Measurements from ENCODE around the gene S100A5.

Gene S100A5

DNA sequence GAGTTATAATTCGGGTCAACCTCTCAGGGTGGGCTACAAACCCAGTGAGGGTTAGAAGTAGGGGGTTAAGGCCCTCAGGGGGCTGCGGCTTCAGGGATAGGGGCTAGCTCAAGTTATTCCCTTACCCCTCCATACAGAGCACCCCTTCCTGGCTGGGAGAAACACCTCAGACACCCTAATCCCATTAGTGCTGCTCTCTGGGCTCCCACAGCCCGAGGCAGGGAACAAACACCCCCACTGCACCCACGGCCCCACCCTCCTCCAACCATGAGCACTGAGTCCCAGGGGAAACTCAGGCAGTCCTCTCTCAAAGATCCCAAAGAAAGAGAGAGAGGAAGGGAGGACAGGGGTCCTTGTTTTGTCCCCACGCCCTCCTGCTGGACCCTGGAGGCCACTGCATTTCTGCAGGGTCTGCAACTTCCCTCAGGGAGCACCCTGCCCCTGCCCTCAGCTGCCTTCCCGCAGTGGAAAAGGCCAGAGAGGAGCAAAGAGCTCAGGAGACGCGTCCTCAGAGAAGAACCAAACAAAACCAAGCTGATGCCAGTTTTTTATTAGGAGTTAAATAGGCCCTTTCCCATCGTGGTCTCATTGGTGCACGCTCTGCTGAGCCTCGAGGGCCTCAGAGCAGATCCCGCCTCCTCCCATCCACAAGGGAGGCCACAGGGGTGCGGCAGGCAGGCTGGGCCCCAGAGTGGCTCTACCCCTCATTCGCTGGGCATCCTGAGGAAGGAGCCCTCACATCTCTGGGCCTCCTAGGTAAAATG is 6.2 kb upstream of the S100A5 start:
- DNase-seq: no peak

DNA sequence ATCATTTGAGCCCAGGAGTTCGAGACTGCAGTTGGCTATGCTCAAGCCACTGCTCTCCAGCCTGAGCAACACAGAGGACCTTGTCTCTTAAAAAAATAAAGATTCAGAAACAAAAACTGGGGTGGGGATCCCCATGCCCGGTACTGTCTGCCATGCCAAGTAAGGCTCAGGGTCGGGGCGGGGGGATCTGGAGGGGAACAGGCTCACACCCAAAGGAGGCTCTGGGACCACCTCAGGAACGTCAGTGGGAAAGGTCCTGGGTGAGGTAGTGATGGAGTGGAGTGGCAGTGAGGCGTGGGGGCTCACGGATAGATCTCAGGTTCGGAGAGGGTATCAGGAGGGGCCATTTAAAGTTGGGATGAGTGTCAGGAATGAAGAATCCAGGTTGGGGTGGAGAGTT is 5.6 kb upstream of the S100A5 start:
- no peak for DNase-seq

DNA sequence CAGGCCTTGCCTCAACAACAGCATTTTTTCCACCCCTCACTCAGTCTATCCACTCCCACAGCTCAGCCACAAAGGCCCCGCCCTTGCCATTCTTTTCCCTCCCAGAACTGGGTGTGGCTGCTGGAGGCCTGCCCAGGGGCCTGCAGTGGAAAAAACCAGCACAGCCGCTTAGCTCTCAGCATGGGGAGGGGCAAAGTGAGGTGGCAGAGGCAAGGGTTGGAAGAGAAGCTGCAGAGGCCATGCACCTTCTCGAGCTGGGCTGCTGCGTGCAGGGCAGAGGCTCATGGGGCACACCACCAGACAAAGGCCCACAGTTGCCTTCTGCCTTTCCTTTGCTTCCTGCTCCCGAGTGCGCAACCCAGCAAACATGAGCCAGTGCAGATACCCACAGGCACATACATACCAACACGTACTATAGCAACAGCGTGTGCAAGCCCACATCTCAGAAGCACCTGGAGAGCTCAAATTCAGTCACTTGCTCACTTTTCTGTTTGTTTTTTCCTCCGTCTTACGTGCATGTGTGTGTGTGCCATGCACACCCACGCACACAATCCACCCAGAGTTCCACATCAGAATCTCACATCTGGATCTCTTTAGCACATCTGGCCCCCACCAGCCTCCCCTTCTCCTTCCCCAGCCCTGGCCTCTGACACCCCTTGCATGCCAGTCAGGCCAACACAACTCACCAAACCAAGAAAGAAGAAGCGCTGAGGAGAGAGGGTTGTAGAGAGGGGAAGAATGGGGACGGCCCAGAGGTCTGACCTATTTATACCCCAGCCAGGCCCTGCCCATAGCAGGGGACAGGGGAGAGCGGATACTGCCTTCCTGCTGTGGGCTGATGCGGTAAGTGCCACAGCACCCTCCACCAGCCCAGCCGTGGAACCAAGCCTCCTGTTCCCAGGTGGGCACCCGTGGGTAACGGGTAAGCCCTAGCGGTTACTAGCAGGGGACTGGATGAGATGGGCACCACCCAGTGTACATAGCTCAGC is 4.6 kb upstream of the S100A5 start, which contains the start of gene S100A4:
S100A4 (minus strand) TSS at position 740 of the 989 bp plus-strand sequence. CDS start 1,012 bp downstream, outside the sequence.
- peak; percentile 83 to 85 for DNase-seq

DNA sequence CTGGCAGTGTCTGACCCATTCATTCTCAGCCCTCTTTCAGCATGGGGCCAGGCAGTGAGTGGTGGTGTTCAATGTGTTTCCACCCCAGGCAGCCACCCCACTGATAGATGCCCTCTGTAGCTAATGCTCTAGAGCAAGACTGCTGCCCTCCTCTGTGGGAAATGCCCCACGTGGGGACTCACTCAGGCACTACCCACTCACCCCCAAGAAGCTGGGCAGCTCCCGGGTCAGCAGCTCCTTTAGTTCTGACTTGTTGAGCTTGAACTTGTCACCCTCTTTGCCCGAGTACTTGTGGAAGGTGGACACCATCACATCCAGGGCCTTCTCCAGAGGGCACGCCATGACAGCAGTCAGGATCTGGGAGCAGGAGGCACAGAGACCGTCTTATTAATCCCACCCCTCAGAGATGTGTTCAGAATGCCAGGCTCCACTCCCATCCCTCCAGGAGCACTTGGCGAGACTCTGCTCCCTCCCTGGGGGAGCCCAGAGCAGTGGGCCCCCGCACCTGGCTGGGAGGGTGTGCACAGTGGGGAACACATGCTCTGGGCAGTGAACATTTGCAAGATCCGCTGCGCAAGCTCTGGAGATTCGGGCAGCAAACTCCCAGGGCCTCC is 3.8 kb upstream of the S100A5 start:
- peak in 1 of 2 donors; percentile 41 for DNase-seq

DNA sequence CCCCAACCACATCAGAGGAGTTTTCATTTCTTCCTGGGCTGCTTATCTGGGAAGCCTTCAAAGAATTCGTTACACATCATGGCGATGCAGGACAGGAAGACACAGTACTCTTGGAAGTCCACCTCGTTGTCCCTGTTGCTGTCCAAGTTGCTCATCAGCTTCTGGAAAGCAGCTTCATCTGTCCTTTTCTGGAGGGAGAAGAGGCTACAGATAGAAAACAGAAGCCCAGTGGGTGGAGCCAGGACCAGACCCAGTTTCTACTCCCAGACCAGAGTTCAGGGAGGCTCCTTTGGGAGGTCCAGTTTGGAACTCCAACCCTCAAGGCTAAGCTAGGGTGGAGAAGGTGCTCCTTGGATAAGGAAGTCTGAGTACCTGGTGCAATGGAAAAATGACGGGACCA is 3.0 kb upstream of the S100A5 start:
- DNase-seq: no peak

DNA sequence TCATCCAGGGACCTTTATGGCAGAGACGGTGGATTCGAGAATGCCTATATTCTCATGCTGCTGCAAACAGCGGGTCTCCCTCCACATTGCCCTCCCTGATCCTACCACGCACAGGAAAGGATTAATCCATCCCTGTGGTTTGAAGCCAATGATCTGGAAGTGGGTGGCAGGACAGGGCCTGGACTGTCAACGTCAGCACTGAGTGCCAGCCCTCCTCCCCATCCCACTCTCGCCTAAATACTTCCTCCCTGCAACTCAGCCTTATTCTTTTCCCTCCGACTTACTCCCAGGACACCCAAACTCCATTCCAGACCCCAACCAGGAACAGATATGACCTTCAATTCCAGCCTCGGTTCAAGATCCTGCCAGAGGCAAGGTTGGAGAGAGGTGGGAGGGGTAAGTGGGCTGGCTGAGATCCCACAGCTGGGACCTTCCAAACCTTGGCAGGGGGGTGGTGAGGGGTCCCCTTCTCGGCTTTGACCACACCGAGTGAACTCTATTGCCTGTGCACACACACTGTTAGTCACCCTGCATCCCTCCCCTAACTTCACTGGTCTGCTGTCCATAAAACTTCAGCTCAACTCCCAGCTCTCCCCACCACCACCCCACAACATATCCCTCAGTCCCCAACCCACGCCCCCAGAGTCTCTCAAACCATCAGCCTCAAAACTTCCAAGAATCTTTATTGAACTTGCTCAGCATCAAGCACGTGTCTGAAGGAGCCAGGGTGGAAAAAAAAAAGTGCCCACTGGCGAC is 2.4 kb upstream of the S100A5 start:
- DNase-seq: peak in 1 of 2 donors; percentile 41

DNA sequence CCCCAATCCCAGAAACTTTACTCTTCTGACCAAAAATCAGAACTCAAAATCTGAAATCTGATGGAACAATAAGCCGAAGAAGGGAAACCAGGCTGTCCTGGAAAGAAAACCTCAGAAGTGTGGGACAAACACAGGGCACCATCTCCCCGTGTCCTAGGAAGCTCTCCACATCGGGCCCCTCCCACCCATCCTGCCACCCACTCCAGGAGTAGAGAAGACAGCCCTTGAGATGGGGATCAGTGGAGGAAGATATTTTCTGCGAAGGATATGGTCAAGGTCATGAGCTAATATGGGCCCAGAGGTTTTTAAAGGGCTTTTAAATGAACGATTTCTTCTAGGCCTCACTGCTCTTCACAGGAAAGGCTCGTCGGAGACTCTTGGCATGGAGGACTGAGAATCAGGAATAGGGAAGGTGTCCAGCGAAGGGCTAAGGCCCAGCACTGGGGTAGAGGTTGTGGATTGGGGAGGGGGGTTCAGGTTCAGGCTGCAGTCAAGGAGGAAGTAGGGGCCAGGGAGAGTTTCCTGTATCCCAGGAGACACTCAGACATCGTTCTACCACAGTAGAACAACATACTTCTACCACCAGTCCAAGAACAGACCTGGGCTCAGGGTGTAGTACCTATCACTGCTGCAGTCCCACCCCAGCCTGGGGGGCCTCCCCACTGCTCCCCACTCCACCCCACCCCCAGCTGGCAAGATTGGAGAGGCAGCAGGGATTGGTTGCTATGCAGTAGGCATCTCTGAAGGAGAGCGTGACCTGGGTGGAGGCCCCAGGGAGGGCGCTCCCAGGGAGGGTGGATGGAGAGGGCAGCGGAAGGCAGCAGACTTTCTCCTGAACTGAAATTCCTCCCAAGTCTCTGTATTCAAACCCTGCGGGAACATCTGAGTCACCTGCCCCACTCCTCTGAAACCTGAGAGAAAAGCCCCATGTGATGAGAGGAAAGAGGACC is 1.2 kb upstream of the S100A5 start:
- no peak for DNase-seq

DNA sequence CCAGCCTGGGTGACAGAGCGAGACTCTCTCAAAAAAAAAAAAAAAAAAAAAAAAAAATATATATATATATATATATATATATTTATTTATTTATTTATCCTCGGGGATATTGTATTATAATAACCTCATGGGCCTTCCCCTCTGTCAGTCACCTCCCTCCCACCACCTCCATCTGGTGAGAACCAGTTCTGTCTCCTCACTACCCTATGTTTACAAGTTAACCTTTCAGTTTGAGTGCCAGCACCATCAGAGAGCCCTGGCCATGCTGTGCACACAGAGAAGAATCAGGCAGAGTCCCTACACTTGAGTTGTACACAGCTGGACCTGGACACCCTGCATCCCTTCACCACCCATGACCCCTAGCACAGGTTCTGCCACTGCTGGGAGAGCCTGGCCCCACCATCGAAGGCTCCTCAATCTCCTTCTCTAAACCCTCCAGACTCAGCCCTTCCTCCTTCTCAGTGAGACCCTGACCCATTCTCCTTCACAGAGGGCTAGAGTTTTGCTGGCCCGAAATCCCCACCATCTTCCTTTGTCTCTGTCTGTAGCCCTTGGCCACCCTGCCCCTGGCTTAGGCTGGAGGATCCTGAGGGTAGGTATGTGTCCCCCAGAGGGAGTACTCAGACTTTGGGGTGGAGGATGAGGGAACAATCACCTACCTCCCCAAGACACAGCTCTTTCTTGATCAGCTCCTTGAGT is 1.2 kb downstream of the S100A5 start:
- DNase-seq: no peak

DNA sequence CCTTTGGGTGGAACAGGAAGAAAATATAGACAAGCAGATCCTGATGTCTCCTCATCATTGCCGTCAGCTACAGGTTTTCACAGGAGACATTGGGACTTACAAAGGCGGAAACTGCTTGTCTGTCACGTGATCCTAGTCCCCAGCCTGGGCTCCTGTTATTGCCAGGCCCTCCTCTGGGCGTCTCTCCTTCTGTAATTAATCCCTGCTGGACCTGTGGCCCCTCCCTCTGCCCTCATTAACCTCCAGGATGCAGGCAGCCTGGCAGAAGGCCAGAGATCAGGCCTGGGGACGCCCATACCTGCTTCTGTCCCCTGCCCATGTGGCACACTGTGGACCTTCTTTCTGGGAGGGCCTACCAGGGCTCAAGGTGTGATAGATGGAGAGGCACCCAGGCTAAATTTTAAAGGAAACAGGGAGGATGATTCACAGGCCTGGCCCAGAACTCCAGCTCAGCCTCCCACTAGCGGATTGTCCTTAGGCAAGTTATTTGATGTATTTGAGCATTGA is 2.4 kb downstream of the S100A5 start:
- DNase-seq: no peak

DNA sequence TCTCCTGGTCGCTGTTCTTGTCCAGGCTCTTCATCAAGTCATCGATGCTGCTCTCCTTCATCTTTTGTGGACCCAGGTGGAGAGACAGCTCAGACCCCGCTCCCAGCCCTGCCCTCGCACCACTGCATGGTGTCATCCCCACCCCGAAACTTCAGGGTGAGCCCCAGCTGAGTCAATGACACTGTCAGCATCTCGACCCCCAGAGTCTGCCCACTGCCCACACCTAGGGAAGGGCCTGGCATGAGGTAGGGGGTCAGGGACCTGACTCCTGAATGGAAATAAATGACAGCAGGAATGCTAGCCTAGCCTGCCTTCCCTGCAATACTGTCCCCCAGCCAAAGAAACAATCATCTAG is 3.4 kb downstream of the S100A5 start:
- no peak for DNase-seq

DNA sequence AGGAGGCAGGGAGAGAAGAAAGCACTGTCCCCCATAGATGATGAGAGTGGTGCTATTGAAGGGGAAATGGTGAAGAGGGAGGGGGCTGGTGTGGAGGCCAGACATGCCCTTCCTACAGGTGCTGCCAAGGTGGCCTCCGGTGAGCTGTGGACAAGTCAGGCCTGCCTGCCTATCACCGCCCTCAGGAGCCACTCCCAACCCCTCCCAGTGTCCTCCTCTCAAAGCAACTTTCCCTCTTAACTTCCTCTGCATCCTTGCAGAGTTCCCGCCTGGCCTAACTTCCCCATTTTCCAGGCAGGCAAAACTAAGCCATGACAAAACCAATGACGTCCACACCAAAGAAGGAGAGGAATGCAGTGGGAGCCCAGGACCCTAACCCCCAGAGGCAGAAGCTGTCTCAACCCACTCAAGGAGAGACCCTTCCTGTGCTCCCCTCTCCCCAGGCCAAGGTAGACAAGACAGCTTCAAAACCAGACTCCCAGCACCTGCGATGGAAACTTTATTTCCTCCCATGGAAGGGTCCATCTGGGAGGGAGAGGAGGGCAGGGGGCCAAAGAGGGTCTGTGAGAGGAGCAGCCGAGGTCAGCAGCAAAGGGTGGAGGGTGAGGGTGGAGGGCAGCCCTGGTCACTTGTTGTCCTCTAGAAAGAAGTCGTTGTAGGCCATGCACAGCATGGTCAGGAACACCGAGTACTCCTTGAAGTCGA is 3.9 kb downstream of the S100A5 start:
- DNase-seq: peak; percentile 55 to 67

DNA sequence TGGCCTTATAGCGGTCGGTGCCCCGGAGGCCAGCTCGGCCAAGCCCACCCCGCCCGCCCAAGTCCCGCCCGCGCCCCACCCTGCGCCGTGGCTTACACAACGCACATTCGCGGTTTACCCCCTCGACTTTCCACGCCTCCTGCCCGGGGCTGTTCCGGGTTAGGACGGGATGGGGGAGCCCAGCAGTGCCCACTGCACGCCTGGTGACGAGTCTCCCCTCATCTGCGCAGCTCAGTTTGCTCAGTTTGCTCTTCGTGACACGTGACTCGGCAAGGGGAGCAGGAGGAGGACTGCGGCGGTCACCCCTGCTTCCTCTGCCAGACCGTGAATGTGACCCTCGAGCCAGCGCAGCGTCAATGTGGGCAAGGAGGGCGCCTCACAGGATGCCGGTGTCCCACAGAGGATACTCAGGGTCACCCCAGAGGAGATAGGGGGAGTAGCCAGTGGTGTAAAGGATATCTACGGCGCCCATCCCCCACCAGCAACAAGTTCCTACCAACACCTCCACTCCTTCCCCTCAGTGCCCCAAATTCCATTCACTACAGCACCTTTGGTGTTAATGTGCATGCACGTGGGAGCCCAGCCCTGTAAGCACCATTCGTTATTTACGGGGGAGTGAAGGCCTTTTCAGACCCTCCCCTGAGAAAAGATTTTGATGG is 4.6 kb downstream of the S100A5 start:
- peak; percentile 73 to 87 for DNase-seq

DNA sequence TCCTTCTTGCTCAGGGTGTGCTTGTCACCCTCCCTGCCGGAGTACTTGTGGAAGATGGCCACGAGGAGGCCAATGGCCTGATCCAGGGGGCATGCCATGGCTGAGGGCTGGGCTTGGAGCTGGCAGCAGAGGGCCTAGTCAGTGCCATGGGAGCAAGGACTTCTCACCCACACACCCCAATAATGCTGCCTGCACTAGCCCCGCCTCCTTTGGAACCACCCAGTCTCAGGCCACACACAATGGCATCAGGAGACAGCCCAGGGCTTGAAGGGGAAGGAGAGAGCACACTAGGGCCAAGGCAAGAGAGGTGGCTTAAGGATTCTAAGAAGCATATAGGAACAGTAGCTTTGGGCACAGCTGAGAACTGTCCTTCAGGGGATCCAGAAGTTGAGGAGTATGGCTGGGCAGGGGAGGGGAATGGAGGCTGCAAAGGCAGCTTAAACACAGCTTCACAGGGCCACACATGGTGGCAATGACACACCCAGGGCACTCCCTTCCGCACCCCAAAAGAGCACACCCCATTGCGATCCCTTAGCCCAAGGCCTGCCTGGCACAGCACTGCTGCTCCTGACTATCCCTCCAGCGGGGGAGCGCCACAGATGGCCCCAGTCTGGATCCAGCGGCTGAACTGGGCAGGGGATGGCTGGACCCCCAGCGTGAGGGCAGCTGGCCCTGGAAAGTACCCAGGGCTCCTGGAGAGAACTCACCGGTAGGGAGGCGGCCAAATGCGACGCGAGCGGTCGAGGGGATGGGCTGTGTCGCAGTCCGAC is 5.3 kb downstream of the S100A5 start, which contains the start of gene S100A6:
S100A6 (minus strand) TSS at position 750 of the 770 bp plus-strand sequence; CDS start at position 98, 652 bp downstream.
- peak; percentile 73 to 89 for DNase-seq

DNA sequence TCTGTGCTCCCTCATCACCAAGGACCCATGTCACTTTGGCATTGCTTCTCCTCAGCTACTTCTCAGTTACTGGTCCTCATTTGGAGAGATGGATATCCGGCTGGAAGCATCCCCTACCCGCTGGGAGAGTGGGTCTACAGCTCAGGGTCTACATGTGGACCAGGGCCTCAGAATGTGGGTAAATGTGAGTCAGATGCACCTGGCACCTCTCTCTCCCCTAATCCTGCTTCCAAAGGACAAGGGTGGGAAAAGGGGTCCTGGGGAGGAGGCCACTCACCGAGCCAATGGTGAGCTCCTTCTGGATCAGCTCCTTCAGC is 5.9 kb downstream of the S100A5 start:
- DNase-seq: no peak

DNA sequence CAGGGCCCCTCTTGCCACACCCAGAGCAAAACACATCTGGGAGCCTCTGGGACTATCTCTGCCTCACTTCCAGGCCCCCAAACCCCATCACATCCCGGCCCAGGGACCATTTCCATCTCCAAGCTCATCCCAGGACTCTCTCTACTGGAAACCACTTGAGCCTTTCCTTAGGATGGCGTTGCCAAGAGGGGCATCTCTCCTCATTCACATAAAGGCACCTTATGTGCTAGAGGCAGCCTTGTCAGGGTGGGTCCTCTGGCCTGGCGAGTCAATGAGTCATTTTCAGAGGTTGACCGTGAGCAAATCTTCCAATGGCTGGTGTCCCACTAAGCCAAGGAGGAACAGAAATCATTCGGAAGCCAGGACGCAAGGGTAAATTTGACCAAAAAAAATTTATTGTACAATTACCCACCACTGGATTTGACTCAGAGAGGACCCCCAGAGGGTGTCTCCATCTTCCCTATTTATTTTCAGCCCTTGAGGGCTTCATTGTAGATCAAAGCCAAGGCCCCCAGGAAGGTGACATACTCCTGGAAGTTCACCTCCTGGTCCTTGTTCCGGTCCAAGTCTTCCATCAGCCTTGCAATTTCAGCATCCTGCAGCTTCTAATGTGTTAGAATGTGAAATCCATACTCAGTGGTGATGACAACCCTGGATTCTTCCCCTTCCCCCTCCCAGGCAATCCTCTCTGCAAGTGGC is 6.4 kb downstream of the S100A5 start:
- no peak for DNase-seq

DNA sequence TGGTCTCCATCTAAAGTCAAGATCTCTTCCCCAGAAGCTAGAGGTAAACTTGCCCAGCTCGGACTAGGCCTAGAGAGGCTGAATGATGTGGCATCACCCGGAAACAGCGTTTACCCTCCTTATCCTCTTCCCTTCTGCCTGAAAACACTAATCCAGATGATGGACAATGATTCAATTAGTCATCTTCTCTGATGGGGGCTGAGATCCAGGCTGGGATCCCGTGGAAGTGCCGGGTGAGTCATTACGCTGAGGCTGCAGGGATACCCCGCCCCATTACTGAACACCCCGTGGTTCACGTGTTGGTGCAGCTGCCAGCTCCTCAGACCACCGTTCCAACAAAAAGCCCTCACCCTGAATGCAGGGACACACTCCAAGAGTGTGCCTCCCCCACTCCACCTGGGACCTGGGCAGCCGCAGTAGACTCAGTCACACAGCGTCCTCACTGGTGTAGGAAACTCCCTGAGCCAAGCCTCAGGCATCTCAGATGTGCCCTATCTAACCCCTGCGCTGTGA is 7.0 kb downstream of the S100A5 start:
- no peak for DNase-seq

DNA sequence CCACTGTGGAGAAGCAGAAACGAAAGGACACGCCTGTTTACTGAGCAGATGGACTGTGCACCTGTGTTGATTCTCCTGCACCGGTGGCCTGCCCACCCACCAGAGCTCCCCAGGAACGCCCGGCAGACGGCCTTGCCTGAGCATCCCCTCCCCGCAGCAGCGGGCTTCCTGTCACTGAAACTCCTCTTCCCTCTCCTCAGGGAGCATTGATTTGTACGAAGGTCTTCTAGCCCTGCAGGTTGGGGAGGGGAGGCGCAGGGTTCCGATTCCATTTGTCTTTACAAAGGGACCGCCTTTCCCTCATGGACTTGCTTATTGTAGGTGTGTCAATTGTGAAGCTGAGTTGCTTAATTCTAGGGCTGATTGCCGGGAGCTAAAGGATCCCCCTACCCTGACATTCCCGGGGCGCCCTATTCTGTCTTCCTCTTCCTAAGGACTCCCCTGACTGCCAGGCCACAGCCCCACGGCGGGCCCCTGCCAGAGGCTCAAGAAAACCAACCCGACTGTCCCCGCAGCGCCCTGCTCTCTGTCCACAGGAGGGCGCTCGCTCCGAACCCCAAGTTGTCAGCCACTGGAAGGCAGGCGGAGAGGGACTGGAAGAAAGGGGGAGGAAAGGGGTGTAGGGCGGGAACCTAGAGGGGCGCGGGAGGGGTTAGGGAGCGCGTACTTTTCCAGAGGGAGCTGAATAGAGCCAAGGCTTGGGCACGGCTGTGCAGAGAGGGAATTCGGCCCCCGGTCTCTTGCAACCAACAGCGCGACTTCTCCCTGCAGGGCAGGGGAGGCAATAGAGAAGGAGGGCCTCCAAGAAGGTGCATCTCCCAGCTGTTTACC is 7.8 kb downstream of the S100A5 start:
- DNase-seq: peak; percentile 65 to 90

Measured in inflammatory macrophage treated with lipopolysaccharide for 1 hour (primary cell).